Inflammatory macrophage treated with lipopolysaccharide for 4 hours (primary cell): ENCODE data around the gene SLC4A11.
"Not testable (repeated sequence)": the region's sequence is repeated elsewhere in the genome, so short reads cannot be mapped to it uniquely, and the experiment has no call there.

Source experiments
- DNase-seq: peaks from one replicate; pipeline ENCODE4 v3.0.0-alpha.2; 2020

Gene SLC4A11

DNA sequence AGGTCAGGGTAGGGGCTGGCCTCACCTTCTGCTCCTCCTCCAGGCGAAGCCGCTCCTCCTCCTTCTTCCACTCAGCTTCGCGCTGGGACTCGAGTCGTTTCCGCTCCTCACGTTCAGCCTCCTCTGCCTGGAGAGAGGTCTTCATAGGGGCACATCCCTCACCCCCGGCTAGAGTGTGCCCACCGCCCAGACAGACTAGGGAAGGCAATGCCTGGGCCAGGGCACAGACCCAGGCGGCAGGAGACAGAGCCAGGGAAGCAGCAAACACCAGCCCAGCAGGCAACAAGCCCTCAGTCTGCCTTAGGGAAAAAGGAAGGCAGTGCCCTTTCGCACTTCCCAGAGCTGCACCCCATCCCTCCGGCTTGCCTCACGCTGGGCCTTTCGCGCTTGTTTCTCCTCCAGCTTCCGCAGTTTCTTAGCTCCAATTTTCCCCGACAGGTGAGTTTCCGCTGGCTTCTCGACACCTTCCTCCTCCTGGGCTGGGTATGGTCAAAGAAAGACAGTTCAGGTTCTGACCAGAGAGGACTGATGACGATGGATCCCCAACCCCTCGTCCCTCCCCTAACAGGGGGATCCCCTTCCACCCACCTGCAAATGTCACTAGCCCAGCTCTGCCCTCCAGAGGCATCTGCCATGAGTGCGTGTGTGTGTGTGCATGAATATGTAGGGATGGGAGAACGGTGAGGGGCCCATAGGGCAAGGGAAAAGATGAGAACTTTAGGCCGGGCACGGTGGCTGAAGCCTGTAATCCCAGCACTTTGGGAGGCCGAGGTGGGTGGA, 38.8 kb downstream of the SLC4A11 start:
- no peak for DNase-seq

DNA sequence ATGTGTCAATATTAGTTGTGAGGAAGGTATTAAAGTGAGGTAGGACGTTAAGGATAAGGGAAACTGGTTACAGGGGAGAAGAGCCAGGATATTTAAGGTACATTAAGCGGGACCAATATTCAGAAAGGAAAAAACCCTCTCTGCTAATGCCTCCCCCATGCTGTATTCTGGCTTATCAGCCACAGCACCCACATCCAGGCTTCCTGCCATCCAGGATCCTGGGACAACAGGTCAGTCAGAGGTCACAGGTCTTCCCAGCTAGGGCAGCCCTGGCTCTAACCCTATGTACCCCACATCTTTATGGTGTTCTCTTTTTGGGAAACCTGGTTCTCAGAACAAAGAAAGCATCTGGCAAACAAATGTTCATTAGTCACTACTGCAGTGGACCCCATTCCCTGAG, 39.8 kb downstream of the SLC4A11 start:
- no peak for DNase-seq

DNA sequence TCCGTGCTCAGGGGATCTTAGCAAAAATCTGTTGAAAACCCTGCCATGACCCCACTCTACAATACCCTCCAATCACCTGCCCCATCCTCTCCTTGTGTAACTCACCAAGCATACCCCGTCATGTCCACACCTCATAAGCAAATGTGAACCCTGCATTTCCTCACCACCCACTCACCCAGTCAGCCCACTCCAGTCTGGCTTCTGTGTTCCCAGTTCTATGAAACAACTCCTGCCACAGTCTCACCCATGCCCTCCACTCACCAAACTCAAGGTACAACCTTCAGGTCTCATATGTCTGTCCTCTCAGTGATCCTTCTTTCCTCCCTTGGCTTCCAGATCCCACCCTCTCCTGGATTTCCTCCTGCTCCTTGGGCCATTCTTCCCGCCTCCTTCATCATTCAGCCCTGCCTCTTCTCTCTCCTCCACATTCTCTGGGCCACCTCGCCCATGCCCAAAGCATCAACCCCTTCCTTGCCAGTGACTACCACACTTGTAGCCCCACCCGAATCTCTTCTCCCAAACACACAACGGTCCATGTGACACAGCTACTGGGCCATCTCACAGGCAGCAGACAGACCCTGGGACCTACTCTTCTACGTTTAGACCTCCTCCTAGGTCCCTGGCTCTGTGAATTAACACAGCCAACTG, 43.3 kb downstream of the SLC4A11 start:
- no peak for DNase-seq

DNA sequence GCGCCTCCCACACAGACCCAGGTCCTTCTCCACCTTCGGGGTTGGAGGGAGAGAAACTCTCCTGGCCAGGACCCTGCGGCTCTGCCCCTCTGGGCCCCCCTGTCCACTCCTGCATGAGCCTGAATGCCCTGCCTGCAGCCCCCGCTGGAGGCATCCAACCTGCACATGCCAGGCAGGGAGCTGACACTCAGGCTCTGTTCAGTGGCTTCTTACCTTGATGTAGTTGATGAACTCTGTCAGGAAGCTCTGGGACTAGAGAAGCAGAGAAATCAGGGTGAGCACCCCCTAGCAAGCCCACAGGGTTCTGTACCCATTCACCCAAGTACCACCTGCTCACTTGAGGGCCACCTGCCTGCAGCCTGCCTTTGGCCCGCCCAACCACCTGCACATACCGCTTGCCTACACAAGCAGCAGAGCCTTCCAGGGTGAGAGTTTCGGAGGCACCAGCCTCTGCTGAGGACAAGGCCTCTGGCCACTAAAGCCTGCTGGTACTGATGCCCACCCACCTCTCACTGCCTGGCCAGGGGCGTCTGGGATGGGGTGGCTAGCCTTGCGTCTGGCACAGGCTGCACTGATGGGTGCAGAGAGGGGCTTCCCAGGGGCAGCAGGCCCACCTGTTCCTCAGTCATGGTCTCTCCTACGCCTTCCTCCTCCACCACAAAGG, 44.2 kb downstream of the SLC4A11 start:
- no peak for DNase-seq

DNA sequence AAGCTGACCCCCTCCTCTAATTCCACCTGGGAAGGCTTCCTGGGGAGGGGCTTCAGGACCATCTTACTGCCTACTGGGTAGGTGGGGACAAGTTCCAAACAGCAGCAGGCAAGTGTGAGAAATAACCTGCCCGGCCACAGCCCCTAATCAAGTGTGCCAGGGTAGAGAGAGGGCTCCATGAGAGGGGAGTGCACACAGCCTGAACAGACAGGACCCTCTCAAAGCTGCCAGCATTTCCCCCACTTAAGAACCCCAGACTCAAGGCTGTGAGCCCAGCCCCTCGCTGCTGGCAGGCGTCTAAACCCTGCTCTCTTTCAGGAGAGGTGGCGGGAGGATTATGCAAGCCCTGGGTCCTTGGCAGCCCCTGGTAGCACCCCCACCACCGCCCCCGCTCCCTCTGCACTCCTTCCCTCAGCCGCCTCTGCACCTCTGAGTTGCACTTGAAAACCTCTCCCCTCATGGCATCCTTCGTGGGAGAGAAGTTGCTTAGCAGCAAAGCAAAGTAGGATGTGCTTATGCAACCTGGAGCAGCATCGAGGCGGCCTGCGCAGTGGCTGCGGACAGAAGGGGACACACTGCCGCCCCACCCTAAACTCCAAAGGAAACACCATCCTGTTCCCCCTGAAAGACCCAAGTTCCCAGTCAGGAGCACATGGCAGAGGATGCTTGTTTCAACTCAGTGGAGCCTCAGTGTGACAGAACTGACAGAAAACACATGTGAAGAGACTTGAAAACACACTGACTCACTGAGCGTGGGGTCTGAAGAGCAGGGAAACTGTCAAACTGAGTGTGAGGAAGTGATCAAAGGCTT, 45.0 kb downstream of the SLC4A11 start:
- no peak for DNase-seq

DNA sequence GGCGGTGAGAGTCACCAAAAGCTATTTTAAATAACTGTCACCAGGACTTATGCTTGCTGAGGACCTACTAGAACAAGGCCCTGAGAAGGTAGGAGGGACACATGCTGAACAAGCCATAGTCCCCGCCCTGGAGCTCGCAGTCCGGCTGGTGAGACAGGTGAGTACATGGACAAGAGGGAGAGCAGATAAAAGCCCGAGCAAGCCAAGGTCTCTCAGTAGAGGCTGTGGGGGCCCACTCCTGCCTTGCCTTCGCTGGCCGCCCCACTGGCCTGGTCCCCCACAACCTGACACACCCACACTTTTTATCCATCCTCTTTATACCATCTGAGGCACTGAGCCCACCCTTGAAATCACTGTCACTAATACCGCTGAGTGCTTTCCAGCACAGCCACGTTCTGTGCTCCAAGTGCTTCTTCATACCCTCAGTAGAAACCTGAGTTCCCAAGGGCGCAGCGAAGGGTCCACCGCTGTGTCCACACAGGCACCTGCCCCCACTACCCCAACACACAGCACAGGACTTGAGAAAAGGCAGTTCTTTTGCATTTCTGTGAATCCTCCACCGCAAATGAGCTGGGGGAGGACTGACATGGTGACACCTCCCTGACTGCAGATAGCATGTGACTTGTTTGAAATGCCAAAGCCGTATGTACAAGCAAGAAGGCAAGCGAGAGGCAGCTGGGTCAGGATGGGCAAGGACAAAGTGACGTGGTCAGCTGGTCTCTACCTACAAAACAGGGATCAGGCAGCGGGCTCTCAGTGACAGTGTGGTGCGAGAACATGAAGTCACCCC, 46.6 kb downstream of the SLC4A11 start:
- no peak for DNase-seq

DNA sequence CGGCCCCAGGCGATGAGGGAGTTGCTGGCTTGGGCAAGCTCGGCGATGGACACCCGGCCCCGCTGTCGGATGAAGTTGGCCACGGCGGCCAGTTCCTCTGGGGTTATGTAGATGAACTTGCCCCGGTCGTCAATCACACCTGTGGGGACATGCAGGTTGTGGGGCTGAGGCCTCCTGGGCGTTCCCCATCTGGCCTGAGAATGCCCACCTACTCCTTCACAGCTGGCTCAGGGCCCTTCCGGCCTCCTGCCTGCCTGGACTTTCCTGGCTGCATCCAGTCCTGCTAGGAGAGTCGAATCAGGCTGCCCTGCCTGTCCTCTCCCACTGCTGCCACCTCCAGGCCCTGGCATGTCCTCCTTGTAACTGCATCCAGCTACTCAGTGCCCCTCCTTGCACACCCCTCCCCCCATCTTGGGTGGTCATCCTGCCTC, 48.3 kb downstream of the SLC4A11 start:
- no peak for DNase-seq

DNA sequence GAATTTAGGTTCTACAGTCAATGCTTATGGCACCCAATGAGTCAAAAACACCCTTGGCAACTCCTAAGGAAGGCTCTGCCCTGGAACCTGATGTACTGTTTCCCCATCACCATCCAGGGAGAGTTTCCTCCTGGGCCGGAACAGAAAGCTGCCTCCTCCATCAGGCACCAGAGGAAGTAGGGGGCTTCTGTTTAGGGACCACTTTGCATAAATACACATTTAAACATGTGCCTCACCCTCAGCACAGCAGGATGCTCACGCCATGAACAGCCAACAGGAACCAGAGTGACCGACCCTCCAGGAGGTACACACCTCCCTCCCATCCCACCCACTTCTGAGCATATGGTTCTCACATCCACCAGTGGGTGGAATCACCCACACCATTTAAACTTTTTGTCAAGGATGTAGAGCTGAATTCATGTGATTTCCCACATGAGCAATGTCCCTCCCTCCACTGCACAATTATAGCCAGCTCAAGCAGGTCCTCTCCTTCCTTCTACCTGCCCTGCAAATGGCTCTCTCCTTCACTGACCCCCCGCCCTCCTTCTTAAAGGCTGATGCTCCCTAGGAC, 49.3 kb downstream of the SLC4A11 start:
- no peak for DNase-seq

DNA sequence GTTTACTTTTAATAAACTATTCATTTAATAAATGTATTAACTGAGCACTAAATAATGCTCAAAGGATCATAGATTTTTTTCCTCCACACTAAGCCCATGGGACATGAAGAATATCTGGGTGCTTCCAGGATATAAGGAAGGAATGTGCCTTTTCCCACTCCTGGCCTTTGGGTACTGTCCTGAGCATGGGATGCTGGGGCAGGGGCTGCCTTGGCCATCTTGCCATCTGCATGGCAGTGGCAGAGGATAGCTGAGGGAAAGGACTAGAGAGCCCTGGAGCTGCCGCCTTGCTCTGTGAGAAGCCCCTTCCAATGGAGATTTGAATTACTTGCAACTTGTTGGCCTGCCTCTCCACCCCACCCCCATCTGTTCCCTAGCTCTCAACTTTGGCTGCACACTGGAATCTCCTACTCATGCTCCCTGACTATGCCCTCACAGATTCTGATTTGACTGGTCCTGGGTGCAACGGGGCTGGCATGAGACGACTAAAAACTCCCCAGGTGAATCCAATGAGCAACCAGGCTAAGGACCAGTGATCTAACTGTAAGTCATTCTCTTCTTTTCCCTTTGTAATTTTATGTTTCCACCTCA, 50.1 kb downstream of the SLC4A11 start:
- DNase-seq = no peak

DNA sequence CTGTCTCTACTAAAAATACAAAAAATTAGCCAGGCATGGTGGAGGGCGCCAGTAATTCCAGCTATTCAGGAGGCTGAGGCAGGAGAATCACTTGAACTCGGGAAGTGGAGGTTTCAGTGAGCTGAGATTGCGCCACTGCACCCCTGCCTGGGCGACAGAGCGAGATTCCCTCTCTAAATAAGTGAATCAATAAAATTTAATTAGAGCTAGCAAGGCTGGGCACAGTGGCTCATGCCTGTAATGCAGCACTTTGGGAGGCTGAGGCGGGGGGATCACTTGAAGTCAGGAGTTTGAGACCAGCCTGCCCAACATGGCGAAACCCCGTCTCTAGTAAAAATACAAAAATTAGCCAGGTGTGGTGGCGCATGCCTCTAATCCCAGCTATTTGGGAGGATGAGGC, 51.1 kb downstream of the SLC4A11 start:
- not testable (repeated sequence) for DNase-seq

DNA sequence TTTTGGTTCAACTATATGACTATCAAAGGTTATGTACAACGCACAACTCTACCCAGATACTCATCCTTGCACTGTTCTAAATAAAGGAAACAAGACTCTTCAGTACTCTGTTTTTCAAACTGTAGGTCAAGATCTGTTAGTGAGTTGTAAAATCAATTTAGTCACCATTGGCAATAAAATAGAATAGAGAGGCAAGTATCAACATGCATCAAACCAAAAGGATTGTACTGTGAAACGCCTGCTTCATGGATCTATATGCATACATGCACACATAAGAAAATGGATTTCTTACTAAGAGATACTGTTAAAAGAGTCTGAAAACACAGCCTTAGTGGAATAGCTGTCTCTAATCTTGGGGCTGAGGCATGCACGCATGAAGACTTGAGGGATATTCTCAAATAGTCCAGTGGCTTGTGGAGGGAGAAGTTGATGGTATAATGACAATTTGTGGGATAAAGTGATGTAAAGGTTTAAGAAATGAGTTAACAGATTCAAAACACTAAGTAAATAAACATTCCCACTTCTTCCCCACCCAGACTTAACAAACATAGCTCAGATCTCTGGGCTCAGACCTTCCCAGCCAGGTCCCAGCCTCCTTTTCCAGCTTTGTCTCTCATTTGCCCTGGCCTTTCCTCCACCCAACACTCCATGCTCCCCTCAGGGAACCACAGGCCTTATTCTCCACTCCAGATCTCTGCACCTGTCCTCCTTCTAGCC, 54.9 kb downstream of the SLC4A11 start:
- DNase-seq = no peak

DNA sequence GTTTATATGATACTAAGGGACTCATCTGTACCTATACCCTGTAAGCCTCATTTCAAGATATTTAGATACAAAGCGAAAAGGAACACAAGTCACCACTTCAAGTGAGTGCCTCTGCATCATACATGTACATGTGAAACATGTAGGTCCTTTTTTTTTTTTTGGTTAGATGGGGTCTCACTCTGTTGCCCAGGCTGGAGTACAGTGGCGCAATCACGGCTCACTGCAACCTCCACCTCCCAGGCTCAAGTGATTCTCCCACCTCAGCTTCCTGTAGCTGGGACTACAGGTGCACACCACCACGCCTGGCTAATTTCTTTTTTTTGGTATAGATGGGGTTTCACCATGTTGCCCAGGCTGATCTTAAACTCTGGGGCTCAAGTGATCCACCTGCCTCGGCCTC, 56.6 kb downstream of the SLC4A11 start:
- not testable (repeated sequence) for DNase-seq

DNA sequence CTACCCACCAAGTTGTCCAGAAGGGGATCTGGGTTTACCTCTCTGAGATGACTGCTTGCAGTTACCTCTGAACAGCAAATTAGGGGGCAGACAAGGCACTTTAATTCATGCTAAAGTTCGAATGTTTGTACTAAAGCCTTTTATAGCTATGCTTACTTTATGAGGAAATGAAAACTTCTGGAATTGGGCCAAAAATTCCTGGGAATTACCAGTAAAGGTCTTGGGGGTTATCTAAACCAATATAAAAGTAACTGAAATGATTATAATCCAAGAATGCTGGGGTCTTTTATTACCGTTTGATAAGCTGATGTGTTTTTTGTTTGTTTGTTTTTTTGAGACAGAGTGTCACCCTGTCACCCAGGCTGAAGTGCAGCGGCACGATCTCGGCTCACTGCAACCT, 57.7 kb downstream of the SLC4A11 start:
- no peak for DNase-seq

DNA sequence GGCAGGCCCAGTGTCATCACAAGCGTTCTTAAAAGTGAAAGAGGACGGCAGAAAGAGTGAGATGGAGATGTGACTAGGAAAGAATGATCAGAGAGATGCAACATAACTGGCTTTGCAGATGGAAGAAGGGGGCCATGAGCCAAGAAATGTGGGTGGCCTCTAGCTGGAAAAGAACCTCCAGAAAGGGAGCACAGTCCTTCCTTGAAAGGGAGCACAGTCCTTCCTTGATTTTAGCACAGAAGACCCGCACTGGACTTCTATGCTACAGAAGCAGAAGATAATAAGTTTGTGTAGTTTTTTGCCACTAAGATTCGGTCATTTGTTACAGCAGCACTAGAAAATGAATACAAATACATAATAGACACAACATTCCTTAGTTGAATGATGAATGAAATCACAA, 58.7 kb downstream of the SLC4A11 start:
- DNase-seq = no peak

DNA sequence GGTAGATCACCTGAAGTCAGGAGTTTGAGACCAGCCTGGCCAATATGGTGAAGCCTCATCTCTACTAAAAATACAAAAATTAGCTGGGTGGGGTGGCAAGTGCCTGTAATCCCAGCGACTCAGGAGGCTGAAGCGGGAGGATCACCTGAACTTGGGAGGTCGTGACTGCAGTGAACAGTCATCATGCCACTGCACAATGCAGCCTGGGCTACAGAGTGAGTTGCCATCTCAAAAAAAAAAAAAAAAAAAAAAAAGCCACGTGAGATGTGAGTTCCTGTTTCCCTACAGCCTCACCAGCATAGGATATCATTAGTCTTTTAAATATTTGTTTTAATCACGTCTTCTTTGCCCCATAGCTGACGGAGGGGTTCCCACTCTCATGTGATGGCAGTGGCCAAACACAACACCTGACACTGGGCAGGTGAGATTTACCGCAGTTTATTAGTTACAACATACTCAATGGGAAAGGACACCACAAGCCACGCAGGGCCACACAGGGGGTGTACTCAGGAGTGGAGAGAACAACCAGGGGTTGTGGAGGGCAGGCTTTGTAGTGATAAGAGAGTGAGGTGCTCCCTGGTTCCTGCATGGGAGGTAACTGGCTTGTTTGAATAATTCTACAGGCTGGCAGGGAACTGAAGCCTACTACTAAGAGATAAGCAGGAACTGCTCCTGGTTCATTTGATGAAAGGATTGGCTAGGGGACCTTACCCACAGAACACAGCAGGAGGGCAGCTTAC, 61.1 kb downstream of the SLC4A11 start:
- peak; percentile 31 for DNase-seq
